ENCODE measurements around the gene DDAH2.

The DDAH2 gene

GRCh38 chr6:31680226-31681134 is 48.6 kb downstream of the DDAH2 start, which contains the start of gene LY6G5C:
LY6G5C (minus strand) TSS chr6:31681067; CDS start chr6:31680373, 694 bp downstream.
- peak; percentile 96 for DNase-seq (ENCODE audit: low read depth)
- peak within 1 kb of the TSS; percentile 61 for H3K4me3 ChIP-seq (ENCODE audit: low read depth, low read length)
- TF ChIP-seq CTCF (conservative IDR thresholded peaks at IDR 0.05; ENCODE audit: low read depth, low read length) = peak; percentile 86

- DNase-seq (ENCODE audit: low read depth) = no peak
- TF ChIP-seq CTCF (conservative IDR thresholded peaks at IDR 0.05; ENCODE audit: low read depth, low read length) = no peak
- H3K4me3 ChIP-seq (ENCODE audit: low read depth, low read length) = no peak overlapping the region
These were observed 51.1 kb downstream of the DDAH2 start for GRCh38 chr6:31677955-31678354.

Data from choroid plexus epithelial cell (primary cell).